ENCODE measurements around the gene FBXW10B. TPM values are rescaled to one million over a fixed set of nuclear protein-coding genes. Genes with fewer than 3 reads are reported as not detected.
"Not testable (repeated sequence)": the region's sequence is repeated elsewhere in the genome, so short reads cannot be mapped to it uniquely, and the experiment has no call there.

The FBXW10B gene
- polyA plus RNA-seq, 1 donor from 2014 or later, result 0.51 TPM

GRCh38 chr17:15574660-15575059 is 44.8 kb downstream of the FBXW10B start:
- H4K20me1 ChIP-seq (ENCODE audit: insufficient read depth); H3K27ac ChIP-seq (ENCODE audit: low read length); H3K4me3 ChIP-seq (ENCODE audit: low read length); H3K36me3 ChIP-seq (ENCODE audit: insufficient read depth, low read length); H3K9me3 ChIP-seq (ENCODE audit: low read length); H3K9me2 ChIP-seq (ENCODE audit: insufficient read depth, low read length); H3K9ac ChIP-seq (ENCODE audit: low read length); H3F3A ChIP-seq (ENCODE audit: insufficient read depth, low read length, poor library complexity, severe bottlenecking); H2AFZ ChIP-seq (ENCODE audit: low read depth, low read length); H3K4me2 ChIP-seq (ENCODE audit: low read length); H3K27me3 ChIP-seq (ENCODE audit: insufficient read depth, low read depth, low read length); H3K79me2 ChIP-seq (replicated peaks; ENCODE audit: insufficient read depth, low read length): not testable (repeated sequence)

- H3K9me3 ChIP-seq (ENCODE audit: low read length); H3K4me3 ChIP-seq (ENCODE audit: low read length); H3K27ac ChIP-seq (ENCODE audit: low read length); H3K9me2 ChIP-seq (ENCODE audit: insufficient read depth, low read length); H3K79me2 ChIP-seq (replicated peaks; ENCODE audit: insufficient read depth, low read length); H3K36me3 ChIP-seq (ENCODE audit: insufficient read depth, low read length); H3F3A ChIP-seq (ENCODE audit: insufficient read depth, low read length, poor library complexity, severe bottlenecking); H3K9ac ChIP-seq (ENCODE audit: low read length); H3K4me2 ChIP-seq (ENCODE audit: low read length); H3K27me3 ChIP-seq (ENCODE audit: insufficient read depth, low read depth, low read length); H4K20me1 ChIP-seq (ENCODE audit: insufficient read depth); H2AFZ ChIP-seq (ENCODE audit: low read depth, low read length): not testable (repeated sequence)
Observed at GRCh38 chr17:15573870-15574269, 45.6 kb downstream of the FBXW10B start.

Small RNAs within 50 kb of the gene (small RNA-seq; reads per million reads assigned to genes)
- 0 reads per million in 3 experiments for gene AC005838.1
- gene RF00090, result 0 reads per million in 3 experiments

Other genes with a start within 250 kb of the FBXW10B start
- gene CDRT4, start 152.1 kb downstream of the FBXW10B start, polyA plus RNA-seq, result 22.5 and 26.9 TPM in 2 replicates
- gene TVP23C, start 56.2 kb downstream of the FBXW10B start, polyA plus RNA-seq, result 8.9 and 10.9 TPM in 2 replicates
- gene TRIM16, start 64.6 kb upstream of the FBXW10B start, polyA plus RNA-seq, result 34.5 and 34.9 TPM in 2 replicates
- 98.1 and 133 TPM in 2 replicates for gene ZNF286A, start 80.0 kb upstream of the FBXW10B start, polyA plus RNA-seq
- 4.1 and 7.5 TPM in 2 replicates for gene TBC1D26, start 112.6 kb upstream of the FBXW10B start, polyA plus RNA-seq